ENCODE results near the gene CRABP1.

- no peak for TF ChIP-seq SP1 (IDR thresholded peaks at IDR 0.05; ENCODE audit: low read depth)
- TF ChIP-seq MAX (IDR thresholded peaks at IDR 0.05) = no peak
- TF ChIP-seq ZFX (IDR thresholded peaks at IDR 0.05) = no peak
- no peak for TF ChIP-seq POLR2AphosphoS5 (IDR thresholded peaks at IDR 0.05; ENCODE audit: low read depth, low read length)
- TF ChIP-seq CTCF (IDR thresholded peaks at IDR 0.05 in 2 of 3, conservative IDR thresholded peaks at IDR 0.05 in 1 of 3; ENCODE audit: borderline replicate concordance in 1 of 3, insufficient read depth in 1 of 3, low read depth in 2 of 3, low read length in 2 of 3) = no peak
- no peak for TF ChIP-seq ATF3 (IDR thresholded peaks at IDR 0.05)
- no peak for TF ChIP-seq RAD21 (IDR thresholded peaks at IDR 0.05; ENCODE audit: low read depth)
- no peak for TF ChIP-seq POLR2A (IDR thresholded peaks at IDR 0.05; ENCODE audit: borderline replicate concordance, extremely low read depth, insufficient read depth, insufficient read length)
- TF ChIP-seq EZH2 (IDR thresholded peaks at IDR 0.05) = no peak
- TF ChIP-seq EGR1 (IDR thresholded peaks at IDR 0.05; ENCODE audit: low read depth) = no peak
- TF ChIP-seq ZBTB33 (IDR thresholded peaks at IDR 0.05; ENCODE audit: extremely low read depth, insufficient replicate concordance, low read length) = no peak
These were observed 5.4 kb downstream of the CRABP1 start for GRCh38 chr15:78345396-78346125.

All from HCT116 (cell line).